Bronchial epithelial cell (primary cell): ENCODE data around the gene ACTN4. TPM values are rescaled to one million over a fixed set of nuclear protein-coding genes. Genes with fewer than 3 reads are reported as not detected.

Source experiments
- DNase-seq: peaks from one replicate; pipeline ENCODE4 v3.0.0-alpha.2; 2010; ENCODE audit warnings: low read depth
- FAIRE-seq: peaks from 2 replicates; lab custom pipeline; 2011; peaks lifted over from hg19 to GRCh38; lab: Jason Lieb, UNC
- H3K27me3 ChIP-seq: 2 replicates; pipeline ENCODE4 v1.5.1; 2011; ENCODE audit warnings: low read length; ENCODE audit not compliant: control insufficient read depth, insufficient read depth
- H3K36me3 ChIP-seq: 2 replicates; pipeline ENCODE4 v1.5.1; 2011; ENCODE audit warnings: low read length; ENCODE audit not compliant: control insufficient read depth, insufficient read depth
- H3K4me3 ChIP-seq: 2 replicates; pipeline ENCODE4 v1.5.1; 2011; ENCODE audit warnings: mild to moderate bottlenecking, low read depth, low read length, control low read depth
- total RNA-seq: library from RNA; depleted of rRNA; stranded (reverse); fragments of >200 nt; gene quantifications from 2 replicates; pipeline ENCODE4 v1.2.1, GENCODE V29; 2014
- TF ChIP-seq, protein P1 (sequence below): IDR thresholded peaks from 2 replicates; pipeline ENCODE4 v1.5.1; 2011; ENCODE audit warnings: mild to moderate bottlenecking, moderate library complexity, low read length, control low read depth, inconsistent platforms; ENCODE audit not compliant: insufficient read depth, severe bottlenecking

ACTN4 gene
- total RNA-seq, 1 donor from 2014 or later: 130 TPM

DNA sequence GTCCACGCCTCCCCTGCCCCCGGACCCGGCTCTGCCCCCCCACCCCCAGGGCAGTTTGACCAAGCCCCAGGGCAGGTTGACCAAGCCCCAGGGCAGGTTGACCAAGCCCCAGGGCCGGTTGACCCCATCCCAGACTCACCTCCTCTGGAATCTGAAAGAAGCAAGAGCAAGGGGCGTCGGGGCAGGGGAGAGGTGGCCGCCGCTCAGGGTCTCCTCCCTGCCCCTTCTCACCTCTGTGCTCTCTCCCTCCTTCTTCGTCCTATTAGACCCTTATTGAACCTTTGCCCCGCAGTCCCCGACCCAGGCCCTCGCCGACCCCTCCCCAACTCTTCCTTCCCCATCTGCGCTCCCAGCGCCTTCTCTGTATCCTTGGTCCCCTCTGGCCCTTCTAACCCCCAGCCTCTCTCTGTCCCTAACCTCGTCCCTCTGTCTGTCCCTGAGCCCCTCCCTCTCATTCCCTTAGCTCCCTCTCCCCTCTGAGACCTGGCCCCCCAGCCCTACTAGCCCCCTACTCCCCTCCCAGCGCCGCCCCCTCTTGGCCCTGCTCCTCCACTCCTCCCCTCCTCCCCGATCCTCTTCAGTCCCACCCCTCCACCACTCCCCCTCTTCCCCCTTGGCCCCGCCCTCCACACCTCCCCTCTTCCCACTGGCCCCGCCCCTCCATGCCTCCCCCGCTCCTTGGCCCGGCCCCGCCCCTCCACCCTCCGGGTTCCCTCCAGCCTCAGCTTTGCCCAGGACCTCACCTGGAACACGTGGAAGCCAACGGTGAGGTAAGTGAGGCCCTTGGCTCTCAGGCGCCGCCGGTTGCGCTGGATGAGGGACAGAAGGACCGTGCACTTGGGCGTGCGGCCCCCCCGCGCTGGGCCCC is 89.2 kb downstream of the ACTN4 start:
- peak; percentile 52 for DNase-seq

DNA sequence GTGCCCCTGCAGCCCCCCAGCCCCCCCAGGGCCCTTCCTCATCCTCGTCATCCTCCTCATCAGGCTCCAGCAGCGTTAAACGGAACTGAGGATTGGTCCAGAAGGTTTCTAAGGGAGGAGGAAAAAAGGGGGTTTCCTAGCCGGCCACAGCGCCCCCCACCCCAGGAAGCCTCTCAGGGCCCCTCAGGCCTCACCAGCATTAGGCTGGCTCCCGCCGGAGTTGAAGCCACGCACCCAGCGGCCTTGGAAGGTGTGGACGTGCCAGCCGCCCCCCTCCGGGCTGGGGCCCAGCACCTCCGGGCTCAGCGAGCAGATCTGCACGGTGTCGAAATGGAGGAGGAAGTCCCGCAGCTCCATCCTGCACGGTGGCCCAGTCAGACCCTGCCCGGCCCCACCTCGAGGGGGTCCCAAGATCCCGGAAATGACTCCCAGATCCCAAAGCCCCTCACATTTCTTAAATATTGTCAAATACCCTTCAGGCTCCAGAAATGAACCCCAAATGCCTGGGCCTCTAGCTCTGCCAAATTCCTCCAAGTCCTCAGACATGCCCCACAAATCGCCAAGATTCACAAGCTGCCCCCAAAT is 89.9 kb downstream of the ACTN4 start:
- TF ChIP-seq, protein P1, sequence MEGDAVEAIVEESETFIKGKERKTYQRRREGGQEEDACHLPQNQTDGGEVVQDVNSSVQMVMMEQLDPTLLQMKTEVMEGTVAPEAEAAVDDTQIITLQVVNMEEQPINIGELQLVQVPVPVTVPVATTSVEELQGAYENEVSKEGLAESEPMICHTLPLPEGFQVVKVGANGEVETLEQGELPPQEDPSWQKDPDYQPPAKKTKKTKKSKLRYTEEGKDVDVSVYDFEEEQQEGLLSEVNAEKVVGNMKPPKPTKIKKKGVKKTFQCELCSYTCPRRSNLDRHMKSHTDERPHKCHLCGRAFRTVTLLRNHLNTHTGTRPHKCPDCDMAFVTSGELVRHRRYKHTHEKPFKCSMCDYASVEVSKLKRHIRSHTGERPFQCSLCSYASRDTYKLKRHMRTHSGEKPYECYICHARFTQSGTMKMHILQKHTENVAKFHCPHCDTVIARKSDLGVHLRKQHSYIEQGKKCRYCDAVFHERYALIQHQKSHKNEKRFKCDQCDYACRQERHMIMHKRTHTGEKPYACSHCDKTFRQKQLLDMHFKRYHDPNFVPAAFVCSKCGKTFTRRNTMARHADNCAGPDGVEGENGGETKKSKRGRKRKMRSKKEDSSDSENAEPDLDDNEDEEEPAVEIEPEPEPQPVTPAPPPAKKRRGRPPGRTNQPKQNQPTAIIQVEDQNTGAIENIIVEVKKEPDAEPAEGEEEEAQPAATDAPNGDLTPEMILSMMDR: no peak
- DNase-seq (no peak), FAIRE-seq (no peak)
- Histone ChIP-seq H3K4me3 (no peak overlapping the region), H3K36me3 (no peaks in the 10 kb centered on the region), H3K27me3 (no peaks in the 10 kb centered on the region)

More for the DNA sequence above, 89.2 kb downstream of the ACTN4 start:
- TF ChIP-seq, protein P1: no peak
- FAIRE-seq: no peak
- Histone ChIP-seq H3K4me3 (peak overlapping the region; percentile 34), H3K36me3 (no peaks in the 10 kb centered on the region), H3K27me3 (no peaks in the 10 kb centered on the region)

DNA sequence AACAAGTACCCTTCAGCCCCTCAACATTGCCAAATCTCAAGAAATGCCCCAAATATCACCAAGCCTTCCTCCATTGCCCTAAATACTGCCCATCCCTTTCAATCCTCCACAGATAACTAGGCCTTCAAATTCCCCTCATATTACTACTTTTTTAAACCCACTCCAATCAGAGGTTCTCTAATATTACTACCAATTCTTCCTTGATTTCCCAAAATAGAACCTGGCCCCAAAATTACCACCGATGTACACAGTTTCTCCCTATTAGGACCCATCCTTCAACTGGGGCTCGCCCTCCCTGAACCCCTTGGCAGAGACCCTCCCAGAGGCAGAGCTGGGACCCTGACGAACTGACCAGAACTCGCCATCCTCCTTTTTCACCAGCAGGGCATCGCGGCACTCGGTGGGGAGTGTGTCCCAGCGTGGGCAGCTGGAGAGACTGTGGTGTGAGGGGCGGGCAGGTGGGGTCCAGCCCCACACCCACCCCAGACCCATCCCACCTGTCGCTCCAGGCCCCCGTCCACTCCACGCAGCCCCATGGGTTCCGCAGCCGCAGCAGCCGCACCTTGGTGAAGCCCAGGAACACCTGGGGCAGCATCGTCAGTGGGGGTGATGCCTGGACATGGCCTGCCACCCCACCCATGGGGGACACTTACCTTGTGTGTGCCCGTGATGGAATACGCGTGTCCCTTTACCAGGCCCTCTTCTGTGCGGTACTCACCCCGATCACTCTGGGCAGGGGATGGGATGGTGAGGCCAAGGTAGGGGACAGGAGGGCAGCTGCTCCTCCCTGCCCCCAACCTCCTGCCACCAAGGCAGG is 90.7 kb downstream of the ACTN4 start:
- DNase-seq (no peak), FAIRE-seq (no peak)
- no peak overlapping the region for H3K4me3 ChIP-seq
- TF ChIP-seq, protein P1: no peak
- H3K27me3 ChIP-seq: no peaks in the 10 kb centered on the region
- H3K36me3 ChIP-seq: no peaks in the 10 kb centered on the region

DNA sequence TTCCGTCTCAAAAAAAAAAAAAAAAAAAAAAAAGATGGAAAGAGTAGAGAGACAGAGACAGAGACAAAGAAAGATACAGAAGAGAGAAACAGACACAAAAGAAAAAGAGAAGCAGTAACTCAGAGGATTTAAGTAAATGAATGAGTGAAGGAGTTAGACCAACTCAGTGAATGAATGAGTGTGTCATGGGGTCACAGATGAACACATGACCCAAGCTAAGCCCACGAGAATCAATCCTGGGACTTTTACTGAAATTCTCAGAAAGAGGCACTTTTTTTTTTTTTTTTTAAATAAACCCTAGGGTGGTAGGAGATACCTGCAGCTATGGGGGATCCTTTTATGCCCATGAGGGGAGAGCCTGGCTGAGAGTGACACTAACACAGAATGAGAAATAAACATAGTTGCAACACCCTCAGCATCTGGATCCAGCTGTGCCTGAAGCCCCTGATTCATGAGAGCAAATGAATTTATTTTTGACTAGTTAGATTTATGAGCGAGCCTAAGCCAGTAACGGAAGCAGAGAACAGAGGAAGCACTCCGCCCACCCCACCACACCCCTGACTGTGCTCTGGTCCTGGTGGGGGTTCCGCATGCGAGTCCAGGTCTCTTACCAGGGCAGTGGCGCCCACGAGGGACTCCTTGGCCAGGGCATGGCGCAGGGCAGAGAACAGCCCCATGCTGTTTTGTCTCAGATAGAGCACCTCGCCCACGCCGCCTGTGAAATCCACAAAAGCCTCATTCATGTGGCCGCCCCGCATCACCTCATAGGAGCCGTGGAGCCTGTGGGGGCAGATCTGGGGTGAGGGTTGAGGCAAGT is 92.2 kb downstream of the ACTN4 start:
- DNase-seq (no peak), FAIRE-seq (no peak)
- no peak overlapping the region for H3K4me3 ChIP-seq
- H3K27me3 ChIP-seq: no peaks in the 10 kb centered on the region
- TF ChIP-seq, protein P1: no peak
- no peaks in the 10 kb centered on the region for H3K36me3 ChIP-seq

DNA sequence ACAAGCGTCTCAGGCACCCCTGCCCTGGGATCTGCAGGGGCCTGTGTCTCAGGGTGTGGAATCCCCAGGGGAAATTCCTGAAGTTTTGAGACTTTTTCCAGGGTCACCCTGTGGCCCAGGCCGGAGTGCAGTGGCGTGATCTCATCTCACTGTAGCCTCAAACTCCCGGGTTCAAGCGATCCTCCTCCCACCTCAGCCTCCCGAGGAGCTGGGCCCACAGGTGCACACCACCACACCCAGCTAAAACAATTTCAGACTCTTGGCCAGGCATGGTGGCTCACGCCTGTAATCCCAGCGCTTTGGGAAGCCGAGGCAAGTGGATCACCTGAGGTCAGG is 92.8 kb downstream of the ACTN4 start:
- DNase-seq (no peak), FAIRE-seq (no peak)
- TF ChIP-seq, protein P1: no peak
- Histone ChIP-seq H3K4me3 (no peak overlapping the region), H3K36me3 (no peaks in the 10 kb centered on the region), H3K27me3 (no peaks in the 10 kb centered on the region)
